ENCODE results near the gene USP36. TPM values are rescaled to one million over a fixed set of nuclear protein-coding genes. Genes with fewer than 3 reads are reported as not detected.
"Not testable (repeated sequence)": the region's sequence is repeated elsewhere in the genome, so short reads cannot be mapped to it uniquely, and the experiment has no call there.

The USP36 gene
- 10 to 100 TPM; 79.0 to 92.9 TPM for total RNA-seq

- Mint-ChIP-seq H3K9me3 (no peaks in the 10 kb centered on the region), H3K36me3 (ENCODE audit: low read depth) (peaks cover 17% of the 10 kb centered on the region), H3K27ac (peak within 1 kb of the TSS; percentile 98), H3K27me3 (no peaks in the 10 kb centered on the region), H3K4me3 (peak within 1 kb of the TSS; percentile 87), H3K4me1 (peaks cover 52% of the 10 kb centered on the region)
- POLR2A ChIA-PET = interaction anchor here (1.0 kb wide), 1 partner anchor 61 kb away, joined by 3 read pairs; no protein-coding TSS in a partner anchor
- CTCF ChIA-PET = no interaction called here
- DNase-seq = peak; percentile 100
Measured at GRCh38 chr17:78840780-78841611, at the start of gene USP36. USP36 (minus strand) TSS chr17:78840814; CDS start chr17:78836363, 4,451 bp downstream.

GRCh38 chr17:78890096-78890495 is 49.5 kb upstream of the USP36 start:
- CTCF ChIA-PET; H3K36me3 Mint-ChIP-seq (ENCODE audit: low read depth); DNase-seq; H3K27me3 Mint-ChIP-seq; H3K9me3 Mint-ChIP-seq; POLR2A ChIA-PET; H3K4me3 Mint-ChIP-seq: not testable (repeated sequence)
- Mint-ChIP-seq H3K4me1 (peaks cover 43% of the 10 kb centered on the region), H3K27ac (peak overlapping the region; percentile 91)

DNA sequence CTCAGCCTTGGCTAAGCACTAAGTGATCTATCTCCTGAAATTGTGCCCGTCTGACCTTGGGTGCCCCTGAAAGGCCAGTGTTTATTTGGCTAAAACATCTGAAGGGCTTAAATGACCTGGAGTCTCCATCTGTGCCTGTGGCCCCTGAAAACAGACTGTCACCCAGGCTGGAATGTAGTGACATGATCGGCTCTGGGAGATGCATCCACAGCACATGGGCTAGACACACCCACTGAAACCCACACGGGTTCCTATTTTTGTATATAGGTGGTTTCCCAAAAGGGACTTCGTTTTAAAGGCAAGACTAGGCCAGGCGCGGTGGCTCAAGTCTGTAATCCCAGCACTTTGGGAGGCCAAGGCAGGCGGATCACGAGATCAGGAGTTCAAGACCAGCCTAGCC is 48.9 kb upstream of the USP36 start:
- ChIA-PET POLR2A (no interaction called here), CTCF (no interaction called here)
- no peaks in the 10 kb centered on the region for H3K9me3 Mint-ChIP-seq
- H3K27ac Mint-ChIP-seq = peak overlapping the region; percentile 91
- peaks cover 1% of the 10 kb centered on the region for H3K27me3 Mint-ChIP-seq
- no peak for DNase-seq
- no peak overlapping the region for H3K4me3 Mint-ChIP-seq
- peaks cover 43% of the 10 kb centered on the region for H3K4me1 Mint-ChIP-seq
- H3K36me3 Mint-ChIP-seq (ENCODE audit: low read depth) = no peaks in the 10 kb centered on the region

DNA sequence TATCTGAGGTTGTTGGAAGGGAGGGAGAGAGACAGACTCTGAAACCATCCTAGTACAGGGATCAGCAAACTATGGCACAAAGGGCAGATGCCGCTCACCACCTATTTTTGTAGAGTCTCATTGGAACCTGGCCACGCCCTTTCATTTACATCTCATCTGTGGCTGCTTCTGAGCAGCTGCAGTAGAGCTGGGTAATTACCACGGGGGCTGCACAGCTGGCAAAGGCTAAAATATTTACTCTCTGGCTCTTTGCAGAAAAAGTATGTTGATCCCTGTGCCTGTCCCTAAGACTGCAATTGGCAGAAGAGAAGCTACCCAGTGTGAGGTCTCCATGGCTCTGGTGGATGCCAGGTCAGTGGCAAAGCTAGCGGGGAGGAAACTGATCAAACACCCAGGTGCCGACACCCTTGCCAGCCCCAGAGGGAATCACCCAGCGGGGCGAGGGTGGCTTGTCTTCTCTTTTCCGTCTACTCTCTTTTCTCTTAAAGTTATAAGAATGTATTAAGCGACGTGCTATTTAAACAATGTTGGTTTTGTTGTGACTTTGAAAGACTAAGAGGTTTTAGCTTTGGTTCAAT is 48.4 kb upstream of the USP36 start:
- H3K27ac Mint-ChIP-seq = peak overlapping the region; percentile 91
- no peak overlapping the region for H3K4me3 Mint-ChIP-seq
- H3K36me3 Mint-ChIP-seq (ENCODE audit: low read depth) = no peaks in the 10 kb centered on the region
- ChIA-PET CTCF (interaction anchor here (1.2 kb wide), 1 partner anchor 13 kb away, joined by 4 read pairs; no protein-coding TSS in a partner anchor), POLR2A (no interaction called here)
- no peak for DNase-seq
- no peaks in the 10 kb centered on the region for H3K9me3 Mint-ChIP-seq
- H3K27me3 Mint-ChIP-seq = peaks cover 1% of the 10 kb centered on the region
- H3K4me1 Mint-ChIP-seq = peaks cover 43% of the 10 kb centered on the region

DNA sequence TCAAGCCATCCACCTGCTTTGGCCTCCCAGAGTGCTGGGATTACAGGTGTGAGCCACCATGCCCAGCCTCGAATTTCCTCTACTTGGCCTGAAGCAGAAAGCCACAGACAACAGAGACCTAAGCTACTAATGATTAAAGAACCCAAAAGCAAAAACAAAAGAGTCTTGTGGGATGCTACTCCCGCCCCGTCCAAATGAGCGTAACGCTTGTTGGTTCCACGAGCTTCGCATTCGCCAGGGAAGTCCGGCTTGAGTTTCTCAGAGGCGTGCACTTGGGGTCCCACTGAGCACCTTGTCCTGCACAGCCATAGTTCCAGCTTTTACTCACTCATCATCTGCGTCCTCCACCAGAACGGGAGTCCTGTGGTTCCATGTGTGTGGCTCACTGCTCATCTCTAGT is 46.3 kb upstream of the USP36 start:
- ChIA-PET CTCF (no interaction called here), POLR2A (interaction anchor here (0.6 kb wide), 1 partner anchor 8 kb away, joined by 3 read pairs; no protein-coding TSS in a partner anchor)
- no peak for DNase-seq
- H3K27ac Mint-ChIP-seq = no peak overlapping the region
- H3K27me3 Mint-ChIP-seq = peaks cover 1% of the 10 kb centered on the region
- peaks cover 50% of the 10 kb centered on the region for H3K4me1 Mint-ChIP-seq
- H3K4me3 Mint-ChIP-seq = no peak overlapping the region
- H3K9me3 Mint-ChIP-seq = no peaks in the 10 kb centered on the region
- H3K36me3 Mint-ChIP-seq (ENCODE audit: low read depth) = no peaks in the 10 kb centered on the region

DNA sequence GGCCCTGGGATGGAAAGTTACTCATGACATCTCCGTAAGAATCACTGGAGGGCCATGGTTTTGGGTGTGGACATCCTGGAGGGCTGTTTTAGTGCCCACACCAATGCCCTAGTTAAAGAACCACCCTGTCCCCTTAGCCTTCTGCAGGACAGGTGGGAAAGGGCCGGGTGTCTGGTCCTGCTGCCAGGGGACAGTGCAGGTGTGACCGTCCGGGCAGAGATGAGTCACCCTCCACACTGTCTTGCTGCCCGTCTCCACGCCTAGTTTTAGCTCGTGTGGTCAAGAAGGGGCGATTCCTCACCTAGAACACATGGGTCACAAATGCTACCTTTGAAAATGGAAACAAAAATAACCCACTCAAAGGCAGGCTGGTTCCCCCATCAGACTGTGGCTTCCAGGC is 45.3 kb upstream of the USP36 start:
- no peak overlapping the region for H3K27ac Mint-ChIP-seq
- H3K27me3 Mint-ChIP-seq = peaks cover 1% of the 10 kb centered on the region
- no peak for DNase-seq
- H3K4me1 Mint-ChIP-seq = peaks cover 40% of the 10 kb centered on the region
- no peaks in the 10 kb centered on the region for H3K9me3 Mint-ChIP-seq
- H3K4me3 Mint-ChIP-seq = no peak overlapping the region
- POLR2A ChIA-PET = no interaction called here
- CTCF ChIA-PET = interaction anchor here (1.1 kb wide), 1 partner anchor 13 kb away, joined by 3 read pairs; no protein-coding TSS in a partner anchor
- no peaks in the 10 kb centered on the region for H3K36me3 Mint-ChIP-seq (ENCODE audit: low read depth)

DNA sequence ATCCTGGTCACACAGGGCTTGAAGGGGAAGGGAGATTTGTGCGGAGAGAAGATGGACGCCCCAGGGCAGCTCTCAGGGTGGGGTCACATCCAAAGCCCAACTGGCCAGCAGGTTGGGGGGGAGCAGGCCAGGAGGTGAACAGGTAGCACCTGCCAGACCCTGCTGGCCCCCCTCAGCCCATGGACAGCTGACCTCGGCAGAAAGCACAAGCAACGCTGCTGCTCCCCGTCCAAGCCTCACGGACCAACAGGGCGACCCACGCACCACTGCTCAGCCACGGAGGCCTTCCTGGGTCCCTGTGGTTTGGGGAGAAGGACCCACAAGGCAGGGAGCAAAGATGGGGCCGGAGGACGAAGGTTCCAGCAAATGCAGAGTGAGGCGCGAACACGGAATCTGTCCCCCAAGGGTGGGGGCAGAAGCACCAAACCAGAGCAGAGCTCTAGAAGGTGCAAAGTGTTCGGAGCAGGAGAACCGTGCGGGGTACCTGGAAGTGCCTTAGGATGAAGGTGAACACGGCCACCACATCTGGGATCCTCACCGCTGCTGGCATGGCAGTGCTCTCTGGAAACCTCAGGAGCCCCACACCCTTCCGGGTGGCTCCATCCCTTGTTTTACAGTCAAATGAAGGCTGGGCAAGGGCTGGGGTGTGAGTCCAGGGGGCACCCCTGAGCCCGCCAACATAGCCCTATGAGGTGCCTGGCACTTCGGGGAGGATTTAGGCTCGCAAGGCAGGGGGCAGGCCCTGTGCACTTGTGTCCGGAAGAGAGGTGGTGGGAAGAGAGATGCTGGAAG is 44.5 kb upstream of the USP36 start:
- H3K4me1 Mint-ChIP-seq = peaks cover 34% of the 10 kb centered on the region
- no peaks in the 10 kb centered on the region for H3K36me3 Mint-ChIP-seq (ENCODE audit: low read depth)
- no peaks in the 10 kb centered on the region for H3K9me3 Mint-ChIP-seq
- no peak overlapping the region for H3K4me3 Mint-ChIP-seq
- no peak overlapping the region for H3K27ac Mint-ChIP-seq
- DNase-seq = no peak
- ChIA-PET CTCF (interaction anchor here (0.6 to 1.1 kb wide), 2 partner anchors 14 to 29 kb away, joined by 3 read pairs; no protein-coding TSS in a partner anchor), POLR2A (no interaction called here)
- H3K27me3 Mint-ChIP-seq = peaks cover 1% of the 10 kb centered on the region

DNA sequence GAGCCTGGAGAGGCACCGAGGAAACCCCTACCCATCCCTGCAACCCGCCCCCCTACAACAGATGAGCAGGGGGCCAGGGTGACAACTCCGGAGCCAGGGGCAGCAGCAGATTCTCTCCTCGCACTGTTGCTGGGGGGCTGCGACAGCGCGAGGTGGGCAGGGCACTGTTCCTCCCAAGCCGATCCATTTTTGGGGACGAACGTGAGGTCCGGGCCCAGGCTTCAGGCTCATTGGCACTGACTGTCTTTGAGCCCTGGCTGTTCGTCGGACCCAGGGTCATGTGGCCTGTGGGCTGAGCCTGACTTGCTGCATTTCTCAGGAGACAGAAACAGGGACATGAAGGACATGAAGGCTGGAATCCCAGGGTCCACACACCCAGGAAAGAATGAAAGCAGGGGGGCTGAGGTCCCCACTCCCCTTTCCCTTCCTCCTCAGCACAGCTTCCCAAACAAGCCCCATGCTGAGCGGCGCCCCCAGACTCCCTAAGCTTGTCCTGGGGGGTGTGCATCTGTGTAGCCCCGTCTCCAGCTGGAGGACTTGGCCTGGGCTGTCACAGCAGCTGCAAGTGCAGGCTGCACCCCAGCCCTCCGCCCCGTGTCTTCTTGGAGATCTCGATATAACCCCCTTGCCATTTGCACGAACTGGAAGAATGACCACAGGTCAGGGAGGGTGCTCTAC is 43.7 kb upstream of the USP36 start:
- no peaks in the 10 kb centered on the region for H3K9me3 Mint-ChIP-seq
- H3K27ac Mint-ChIP-seq = peak overlapping the region; percentile 19
- CTCF ChIA-PET = interaction anchor here (1.5 kb wide), 1 partner anchor 14 kb away, joined by 3 read pairs; no protein-coding TSS in a partner anchor
- peaks cover 32% of the 10 kb centered on the region for H3K4me1 Mint-ChIP-seq
- H3K4me3 Mint-ChIP-seq = no peak overlapping the region
- POLR2A ChIA-PET = no interaction called here
- H3K36me3 Mint-ChIP-seq (ENCODE audit: low read depth) = no peaks in the 10 kb centered on the region
- DNase-seq = no peak
- H3K27me3 Mint-ChIP-seq = peaks cover 1% of the 10 kb centered on the region

DNA sequence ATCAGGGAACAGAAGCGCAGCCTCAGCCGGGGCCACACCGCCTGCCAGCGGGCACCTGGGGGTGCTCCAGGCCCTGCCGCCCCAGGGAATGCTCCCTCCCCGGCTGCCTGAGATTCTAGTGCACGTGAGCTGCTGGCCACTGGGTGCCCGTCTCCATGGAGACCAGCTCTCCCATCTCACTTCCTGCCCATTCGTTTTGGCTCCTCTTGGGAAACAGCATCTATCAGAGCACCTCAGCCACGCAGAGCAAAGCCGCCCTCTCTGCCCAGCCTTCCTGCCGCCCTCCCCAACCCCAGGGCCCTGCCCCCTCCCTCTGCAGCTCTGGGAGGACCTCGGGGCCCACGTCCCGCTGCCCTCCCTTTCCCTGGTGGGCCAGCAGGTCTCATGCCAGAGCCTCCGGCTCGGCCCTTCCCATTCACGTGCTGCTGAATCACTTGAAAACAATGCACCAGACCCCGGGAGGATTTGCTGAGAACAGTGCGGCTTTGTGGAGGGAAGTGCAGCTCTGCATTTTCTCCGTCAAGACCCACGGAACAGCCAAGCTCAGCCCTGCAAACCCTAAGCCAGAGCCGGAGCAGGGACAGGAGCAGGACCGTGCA is 43.0 kb upstream of the USP36 start:
- DNase-seq = no peak
- Mint-ChIP-seq H3K27me3 (peaks cover 3% of the 10 kb centered on the region), H3K36me3 (ENCODE audit: low read depth) (no peaks in the 10 kb centered on the region), H3K9me3 (no peaks in the 10 kb centered on the region), H3K27ac (no peak overlapping the region), H3K4me1 (peaks cover 32% of the 10 kb centered on the region), H3K4me3 (no peak overlapping the region)
- ChIA-PET CTCF (interaction anchor here (1.0 to 1.5 kb wide), 3 partner anchors 15 to 44 kb away, joined by 3 to 4 read pairs (median 3); no protein-coding TSS in a partner anchor), POLR2A (no interaction called here)

- no peak overlapping the region for H3K4me3 Mint-ChIP-seq
- H3K36me3 Mint-ChIP-seq (ENCODE audit: low read depth) = no peaks in the 10 kb centered on the region
- ChIA-PET CTCF (interaction anchor here (1.0 to 1.5 kb wide), 3 partner anchors 15 to 44 kb away, joined by 3 to 4 read pairs (median 3); no protein-coding TSS in a partner anchor), POLR2A (no interaction called here)
- peak overlapping the region; percentile 80 for H3K27ac Mint-ChIP-seq
- H3K27me3 Mint-ChIP-seq = peaks cover 3% of the 10 kb centered on the region
- DNase-seq = no peak
- H3K4me1 Mint-ChIP-seq = peaks cover 36% of the 10 kb centered on the region
- no peaks in the 10 kb centered on the region for H3K9me3 Mint-ChIP-seq
Measured at GRCh38 chr17:78883089-78883532, 42.5 kb upstream of the USP36 start.

- POLR2A ChIA-PET = no interaction called here
- DNase-seq = no peak
- H3K27ac Mint-ChIP-seq = peak overlapping the region; percentile 80
- no peak overlapping the region for H3K4me3 Mint-ChIP-seq
- no peaks in the 10 kb centered on the region for H3K36me3 Mint-ChIP-seq (ENCODE audit: low read depth)
- H3K27me3 Mint-ChIP-seq = peaks cover 3% of the 10 kb centered on the region
- CTCF ChIA-PET = interaction anchor here (0.8 to 1.4 kb wide), 3 partner anchors 16 to 45 kb away, joined by 3 to 4 read pairs (median 3); no protein-coding TSS in a partner anchor
- peaks cover 37% of the 10 kb centered on the region for H3K4me1 Mint-ChIP-seq
- H3K9me3 Mint-ChIP-seq = no peaks in the 10 kb centered on the region
Measured at GRCh38 chr17:78882540-78883088, 42.0 kb upstream of the USP36 start.
